AG08396 (cell line): Measurements from ENCODE around the gene SLC38A10.

Experiments used
- DNase-seq: peaks from one replicate; pipeline ENCODE4 v3.0.0; 2012; ENCODE audit warnings: low spot score, mixed read lengths

The SLC38A10 gene

GRCh38 chr17:81276781-81277180 is 18.3 kb downstream of the SLC38A10 start:
- no peak for DNase-seq

GRCh38 chr17:81274471-81274855 is 20.6 kb downstream of the SLC38A10 start:
- DNase-seq: no peak

- no peak for DNase-seq
These were observed 21.2 kb downstream of the SLC38A10 start for GRCh38 chr17:81273698-81274470.

GRCh38 chr17:81272616-81273015 is 22.5 kb downstream of the SLC38A10 start:
- no peak for DNase-seq

- DNase-seq: no peak
These were observed 23.9 kb downstream of the SLC38A10 start for GRCh38 chr17:81271226-81271625.

- DNase-seq: no peak
These were observed 24.8 kb downstream of the SLC38A10 start for GRCh38 chr17:81270279-81270678.

GRCh38 chr17:81267390-81268067 is 27.6 kb downstream of the SLC38A10 start:
- no peak for DNase-seq

GRCh38 chr17:81265576-81265975 is 29.5 kb downstream of the SLC38A10 start:
- DNase-seq: no peak

- no peak for DNase-seq
These were observed 30.5 kb downstream of the SLC38A10 start for GRCh38 chr17:81264640-81265039.

- no peak for DNase-seq
These were observed 31.5 kb downstream of the SLC38A10 start for GRCh38 chr17:81263371-81264181.

- no peak for DNase-seq
These were observed 33.3 kb downstream of the SLC38A10 start for GRCh38 chr17:81261582-81262336.

GRCh38 chr17:81261096-81261495 is 34.0 kb downstream of the SLC38A10 start:
- no peak for DNase-seq

GRCh38 chr17:81260641-81261040 is 34.5 kb downstream of the SLC38A10 start:
- DNase-seq: no peak

GRCh38 chr17:81260171-81260570 is 34.9 kb downstream of the SLC38A10 start:
- DNase-seq: no peak

GRCh38 chr17:81259058-81259605 is 36.0 kb downstream of the SLC38A10 start:
- DNase-seq: no peak

GRCh38 chr17:81258292-81258691 is 36.8 kb downstream of the SLC38A10 start:
- no peak for DNase-seq

- no peak for DNase-seq
These were observed 37.6 kb downstream of the SLC38A10 start for GRCh38 chr17:81257533-81257932.

- DNase-seq: peak; percentile 83
These were observed 38.5 kb downstream of the SLC38A10 start for GRCh38 chr17:81256616-81257015.

- DNase-seq: peak; percentile 87
These were observed 40.0 kb downstream of the SLC38A10 start for GRCh38 chr17:81254955-81255717.

- DNase-seq: peak; percentile 78
These were observed 41.6 kb downstream of the SLC38A10 start for GRCh38 chr17:81253358-81254131.
